Endothelial cell of umbilical vein (primary cell): ENCODE results near the gene BORCS6. TPM values are rescaled to one million over a fixed set of nuclear protein-coding genes. Genes with fewer than 3 reads are reported as not detected.

ENCODE experiments used
- BruUV-seq: library from RNA; stranded (reverse); fragments of 400-500 nt; replicated peaks from 2 replicates; lab custom pipeline; 2021; lab: Mats Ljungman, UMichigan
- CTCF ChIA-PET: fragments of 300-600, 350-600 bp; sonication (Branson Sonifier 250); formaldehyde crosslinking; loops from one replicate; lab custom pipeline; 2021; ENCODE audit warnings: antibody characterized with exemption, inconsistent platforms; lab: Charles Lee
- POLR2A ChIA-PET: fragments of 300-600, 350-600 bp; sonication (Branson Sonifier 250); formaldehyde crosslinking; loops from one replicate; lab custom pipeline; 2021; ENCODE audit warnings: antibody characterized with exemption, inconsistent platforms; lab: Charles Lee
- DNase-seq: peaks from one replicate; pipeline ENCODE4 v3.0.0-alpha.2; 2011; ENCODE audit warnings: low read depth, low spot score
- FAIRE-seq: peaks from 2 replicates; lab custom pipeline; 2011; peaks lifted over from hg19 to GRCh38; lab: Jason Lieb, UNC
- H2AFZ ChIP-seq: 2 replicates; pipeline ENCODE4 v1.6.0; 2012; ENCODE audit warnings: low read depth, low read length, control low read depth, inconsistent platforms
- H3K27ac ChIP-seq: 2 replicates; pipeline ENCODE4 v1.5.1; 2011; ENCODE audit warnings: low read depth, mild to moderate bottlenecking, control low read depth, low read length, moderate library complexity; ENCODE audit not compliant: insufficient read depth
- H3K27me3 ChIP-seq, 2 experiments: 2 replicates each; pipeline versions ENCODE4 v1.6.0 to v1.6.1; 2011; ENCODE audit warnings: low read length in 2 of 2, mixed read lengths in 1 of 2; ENCODE audit not compliant: control insufficient read depth in 2 of 2, insufficient read depth in 2 of 2
- H3K36me3 ChIP-seq, 2 experiments: 2 replicates in 1 of 2; 3 replicates in 1 of 2; pipeline ENCODE4 v1.5.1; 2011; ENCODE audit warnings: low read length in 2 of 2, mild to moderate bottlenecking in 1 of 2, moderate library complexity in 1 of 2; ENCODE audit not compliant: control insufficient read depth in 2 of 2, insufficient read depth in 2 of 2; ENCODE audit errors: extremely low read depth in 1 of 2
- H3K4me1 ChIP-seq: 3 replicates; pipeline ENCODE4 v1.5.1; 2011; ENCODE audit warnings: mild to moderate bottlenecking, low read length; ENCODE audit not compliant: control insufficient read depth, insufficient read depth; ENCODE audit errors: extremely low read depth
- H3K4me2 ChIP-seq: 2 replicates; pipeline ENCODE4 v1.6.1; 2011; ENCODE audit warnings: low read length, control low read depth, mixed read lengths; ENCODE audit not compliant: insufficient read depth
- H3K4me3 ChIP-seq, 3 experiments: fragments of 200-600 bp in 1 of 3; sonication (generic), shearing (Covaris generic) in 1 of 3; replicated peaks in 1 of 3; 2 replicates each; pipeline ENCODE4 v1.5.1; 2011 to 2016; ENCODE audit warnings: control low read depth in 3 of 3, low read length in 3 of 3, mild to moderate bottlenecking in 2 of 3, inconsistent platforms in 1 of 3, low read depth in 1 of 3, moderate library complexity in 1 of 3; ENCODE audit not compliant: insufficient read depth in 1 of 3
- H3K79me2 ChIP-seq: 2 replicates; pipeline ENCODE4 v1.6.0; 2012; ENCODE audit warnings: low read length, inconsistent platforms; ENCODE audit not compliant: control insufficient read depth, insufficient read depth
- H3K9ac ChIP-seq: replicated peaks from 2 replicates; pipeline ENCODE3; 2011; ENCODE audit warnings: low read length, control low read depth; ENCODE audit not compliant: insufficient read depth; ENCODE audit errors: extremely low read depth
- H3K9me1 ChIP-seq: replicated peaks from 3 replicates; pipeline ENCODE4 v1.6.0; 2011; ENCODE audit warnings: mild to moderate bottlenecking, low read length; ENCODE audit not compliant: control insufficient read depth, insufficient read depth; ENCODE audit errors: extremely low read depth
- H3K9me3 ChIP-seq: replicated peaks from 2 replicates; pipeline ENCODE4 v1.5.1; 2012; ENCODE audit warnings: low read length, inconsistent platforms; ENCODE audit not compliant: control insufficient read depth, insufficient read depth
- H4K20me1 ChIP-seq: replicated peaks from 2 replicates; pipeline ENCODE3; 2011; ENCODE audit warnings: mild to moderate bottlenecking, low read length; ENCODE audit not compliant: control insufficient read depth, insufficient read depth; ENCODE audit errors: extremely low read depth
- CTCF ChIP-seq, 2 donors: IDR thresholded peaks; 1 replicate in 1 of 2; 2 replicates in 1 of 2; pipeline ENCODE4 v1.5.1; 2011; ENCODE audit warnings: low read length in 2 of 2, mild to moderate bottlenecking in 2 of 2, moderate library complexity in 2 of 2, control low read depth in 1 of 2, inconsistent platforms in 1 of 2, low read depth in 1 of 2; ENCODE audit not compliant: insufficient read depth in 1 of 2; ENCODE audit errors: extremely low read depth in 1 of 2
- EZH2 ChIP-seq: IDR thresholded peaks from 2 replicates; pipeline ENCODE4 v1.6.1; 2012; ENCODE audit warnings: borderline replicate concordance, low read depth, mild to moderate bottlenecking, moderate library complexity, low read length, inconsistent platforms; ENCODE audit not compliant: severe bottlenecking
- FOS ChIP-seq: IDR thresholded peaks from 2 replicates; pipeline ENCODE4 v1.6.1; 2011; ENCODE audit warnings: mild to moderate bottlenecking, low read length, moderate library complexity, borderline replicate concordance; ENCODE audit not compliant: insufficient read depth
- GATA2 ChIP-seq: IDR thresholded peaks from 2 replicates; pipeline ENCODE4 v1.7.0; 2011; ENCODE audit warnings: low read depth, mild to moderate bottlenecking, moderate library complexity, mixed read lengths, low read length; ENCODE audit not compliant: insufficient read length, insufficient read depth
- JUN ChIP-seq: IDR thresholded peaks from 2 replicates; pipeline ENCODE4 v1.6.1; 2011; ENCODE audit warnings: borderline replicate concordance, low read depth; ENCODE audit not compliant: insufficient read length, insufficient read depth
- MAX ChIP-seq: IDR thresholded peaks from 2 replicates; pipeline ENCODE4 v1.6.1; 2011; ENCODE audit not compliant: insufficient read depth, insufficient read length
- MYC ChIP-seq: IDR thresholded peaks from one replicate; pipeline ENCODE4 v1.6.1; 2011; ENCODE audit warnings: mild to moderate bottlenecking, low read depth, low read length
- POLR2A ChIP-seq: IDR thresholded peaks from 2 replicates; pipeline ENCODE4 v1.6.1; 2012; ENCODE audit warnings: low read depth, mild to moderate bottlenecking, control low read depth, low read length
- POLR2AphosphoS5 ChIP-seq: IDR thresholded peaks from 2 replicates; pipeline ENCODE4 v1.6.1; 2012; ENCODE audit warnings: low read depth, mild to moderate bottlenecking, control low read depth, low read length, moderate library complexity; ENCODE audit not compliant: insufficient read depth
- dilution Hi-C: fragments of 300-500 bp; cut with MboI; formaldehyde crosslinking; loops from one replicate; pipeline ENCODE4 v1.15.0; 2019; ENCODE audit warnings: low sequenced_read_pairs; ENCODE audit not compliant: extremely low pct_ligation_motif_present
- intact Hi-C: fragments of 100-400 bp; cut with micrococcal nuclease; formaldehyde crosslinking; loops from one replicate; pipeline ENCODE4 v1.10.0; 2022
- polyA plus RNA-seq, 4 experiments: library from polyadenylated mRNA; depleted of rRNA in 3 of 4; stranded (reverse) in 3 of 4; unstranded in 1 of 4; fragments of >200 nt; gene quantifications; 2 replicates each; pipeline versions ENCODE4 v1.2.1 to v1.2.3, GENCODE V29; 2011 to 2012; ENCODE audit warnings: missing spikeins in 1 of 4
- total RNA-seq: library from RNA; stranded (reverse); gene quantifications from 2 replicates; pipeline ENCODE4 v1.2.3, GENCODE V29; 2021

Gene BORCS6
- total and polyA plus RNA-seq, 2 donors (not counting 3 experiments of a cell fraction or from before 2014, with no cell fraction given) = 8.0 to 9.0 TPM

- Histone ChIP-seq H3K79me2 (no peaks in the 10 kb centered on the region), H3K9ac (no peak overlapping the region), H4K20me1 (no peaks in the 10 kb centered on the region), H3K36me3 (peaks cover 11 to 28% of the 10 kb centered on the region in 2 experiments), H3K27ac (peak overlapping the region; percentile 48), H3K4me3 (peak overlapping the region; percentile 15 to 27 (median 25)), H3K9me3 (no peaks in the 10 kb centered on the region), H2AFZ (no peak overlapping the region), H3K9me1 (no peaks in the 10 kb centered on the region), H3K27me3 (no peaks in the 10 kb centered on the region), H3K4me1 (peaks cover 9% of the 10 kb centered on the region), H3K4me2 (peak overlapping the region; percentile 28)
- dilution Hi-C loops = no loop called here
- FAIRE-seq (peak; percentile 77), DNase-seq (peak; percentile 95)
- BruUV-seq = no TSS peak
- POLR2A ChIA-PET = no interaction called here
- TF ChIP-seq GATA2 (no peak), POLR2A (peak; percentile 83), EZH2 (no peak), MYC (no peak), MAX (no peak), CTCF (IDR thresholded peaks at IDR 0.05; ENCODE audit: extremely low read depth in 1 of 2, insufficient read depth in 1 of 2, low read depth in 1 of 2, low read length in 2 of 2) (no peak), POLR2AphosphoS5 (peak; percentile 64), FOS (no peak), JUN (no peak)
- intact Hi-C loops = loop anchor here (1.0 to 2.0 kb wide), 2 partner anchors 21 to 74 kb away; no protein-coding TSS in a partner anchor
- CTCF ChIA-PET = interaction anchor here (1.0 to 1.6 kb wide), 4 partner anchors 11 to 157 kb away, joined by 3 to 5 read pairs (median 3); no protein-coding TSS in a partner anchor
These were observed 36.7 kb upstream of the BORCS6 start for GRCh38 chr17:8226536-8227237.
